GM23248 (cell line): ENCODE data around the gene ALX4. TPM values are rescaled to one million over a fixed set of nuclear protein-coding genes. Genes with fewer than 3 reads are reported as not detected.

ENCODE experiments used
- DNase-seq: peaks from one replicate; pipeline ENCODE4 v3.0.0-alpha.2; 2015
- H2AFZ ChIP-seq: fragments of 200-600 bp; sonication (generic); 2 replicates; pipeline ENCODE4 v1.6.1; 2016; ENCODE audit warnings: antibody characterized with exemption
- H3F3A ChIP-seq: fragments of 200-600 bp; sonication (generic); 2 replicates; pipeline ENCODE4 v1.6.1; 2016; ENCODE audit warnings: mild to moderate bottlenecking, antibody characterized with exemption, mixed run types; ENCODE audit not compliant: insufficient read depth
- H3K27ac ChIP-seq: fragments of 200-600 bp; sonication (generic); 2 replicates; pipeline ENCODE4 v1.5.1; 2016; ENCODE audit warnings: mild to moderate bottlenecking
- H3K27me3 ChIP-seq: fragments of 200-600 bp; sonication (generic); replicated peaks from 2 replicates; pipeline ENCODE4 v1.6.1; 2016; ENCODE audit warnings: mild to moderate bottlenecking; ENCODE audit not compliant: insufficient read depth
- H3K36me3 ChIP-seq: fragments of 200-600 bp; sonication (generic); 2 replicates; pipeline ENCODE4 v1.6.1; 2016; ENCODE audit warnings: low read depth, mild to moderate bottlenecking
- H3K4me1 ChIP-seq: fragments of 200-600 bp; sonication (generic); 2 replicates; pipeline ENCODE4 v1.6.1; 2016; ENCODE audit warnings: mild to moderate bottlenecking; ENCODE audit not compliant: insufficient read depth
- H3K4me2 ChIP-seq: fragments of 200-600 bp; sonication (generic); one replicate; pipeline ENCODE4 v1.6.1; 2016; ENCODE audit warnings: mild to moderate bottlenecking; ENCODE audit not compliant: unreplicated experiment
- H3K4me3 ChIP-seq: fragments of 200-600 bp; sonication (generic); 2 replicates; pipeline ENCODE4 v1.5.1; 2016; ENCODE audit warnings: mild to moderate bottlenecking
- H3K79me2 ChIP-seq: fragments of 200-600 bp; sonication (generic); 2 replicates; pipeline ENCODE4 v1.6.1; 2016; ENCODE audit warnings: mild to moderate bottlenecking; ENCODE audit not compliant: insufficient read depth
- H3K9ac ChIP-seq: fragments of 200-600 bp; sonication (generic); 2 replicates; pipeline ENCODE4 v1.6.1; 2016; ENCODE audit warnings: mild to moderate bottlenecking
- H3K9me2 ChIP-seq: fragments of 200-600 bp; sonication (generic); 2 replicates; pipeline ENCODE4 v1.6.1; 2016; ENCODE audit warnings: mixed run types, mild to moderate bottlenecking, moderate library complexity; ENCODE audit not compliant: insufficient read depth
- H3K9me3 ChIP-seq: fragments of 200-600 bp; sonication (generic); one replicate; pipeline ENCODE4 v1.6.1; 2017; ENCODE audit warnings: low read depth
- H4K20me1 ChIP-seq: fragments of 200-600 bp; sonication (generic); 2 replicates; pipeline ENCODE4 v1.6.0; 2016; ENCODE audit not compliant: insufficient read depth
- EZH2 ChIP-seq: fragments of 200-600 bp; sonication (generic); IDR thresholded peaks from 2 replicates; pipeline ENCODE4 v1.6.1; 2018; ENCODE audit warnings: antibody characterized with exemption, mild to moderate bottlenecking; ENCODE audit not compliant: insufficient read depth, poor library complexity, severe bottlenecking
- EZH2phosphoT487 ChIP-seq: fragments of 200-600 bp; sonication (generic); IDR thresholded peaks from 2 replicates; pipeline ENCODE4 v1.6.1; 2018; ENCODE audit warnings: antibody characterized with exemption, moderate library complexity, mild to moderate bottlenecking, low read depth; ENCODE audit not compliant: insufficient read depth
- WGBS, 2 experiments: methylation state at CpG; one replicate each; pipeline ENCODE4 v1.1.6; 2015 to 2017; ENCODE audit warnings: low lambda C conversion rate in 2 of 2, low coverage in 1 of 2; ENCODE audit errors: missing lambda C conversion rate in 2 of 2; 5-methylcytosine and 5-hydroxymethylcytosine counted together
- in situ Hi-C: fragments of 300-500 bp; cut with MboI; formaldehyde crosslinking; loops from 2 replicates; pipeline ENCODE4 v1.15.0; 2020
- polyA plus RNA-seq: library from polyadenylated mRNA; unstranded; fragments of >200 nt; fragmentation: Nextera tagmentation; extraction: Ambion mirVana; gene quantifications from 2 replicates; pipeline ENCODE4 v1.2.1, GENCODE V29; 2016
- total RNA-seq: library from RNA; depleted of rRNA; stranded (reverse); fragments of >200 nt; shearing (Covaris generic); gene quantifications from 2 replicates; pipeline ENCODE4 v1.2.3, GENCODE V29; 2014

The ALX4 gene
- total and polyA plus RNA-seq, 2 experiments from 2014 or later = not detected

GRCh38 chr11:44308923-44309477, 939 bp downstream of the ALX4 start:
- H3K4me1 ChIP-seq = no peaks in the 10 kb centered on the region
- H3K4me2 ChIP-seq = peak overlapping the region; percentile 30
- TF ChIP-seq EZH2 = no peak
- TF ChIP-seq EZH2phosphoT487 = no peak
- in situ Hi-C loops = no loop called here
- no peaks in the 10 kb centered on the region for H3K79me2 ChIP-seq
- DNase-seq = peak; percentile 43
- no peak overlapping the region for H3K9ac ChIP-seq
- no peaks in the 10 kb centered on the region for H3K9me3 ChIP-seq
- 14 to 24% methylated on average over 25 to 57 of the region's 57 CpGs for WGBS, 2 experiments
- peak overlapping the region; percentile 13; the same call in 1 of the 2 replicates for H2AFZ ChIP-seq
- no peaks in the 10 kb centered on the region for H4K20me1 ChIP-seq
- peaks cover 93% of the 10 kb centered on the region for H3K27me3 ChIP-seq
- no peaks in the 10 kb centered on the region for H3K36me3 ChIP-seq
- H3K4me3 ChIP-seq = peak overlapping the region; percentile 62
- no peaks in the 10 kb centered on the region for H3K9me2 ChIP-seq
- H3F3A ChIP-seq = no peaks in the 10 kb centered on the region
- no peak overlapping the region for H3K27ac ChIP-seq

GRCh38 chr11:44308256-44308922, 1.6 kb downstream of the ALX4 start:
- TF ChIP-seq EZH2 (no peak), EZH2phosphoT487 (no peak)
- H4K20me1 ChIP-seq = no peaks in the 10 kb centered on the region
- H3K4me2 ChIP-seq = no peak overlapping the region
- no peaks in the 10 kb centered on the region for H3K36me3 ChIP-seq
- H3K9me3 ChIP-seq = no peaks in the 10 kb centered on the region
- DNase-seq = no peak
- no peak overlapping the region for H3K9ac ChIP-seq
- no peak overlapping the region for H2AFZ ChIP-seq
- no peak overlapping the region for H3K27ac ChIP-seq
- H3K79me2 ChIP-seq = no peaks in the 10 kb centered on the region
- H3K27me3 ChIP-seq = peaks cover 93% of the 10 kb centered on the region
- in situ Hi-C loops = no loop called here
- 85 to 86% methylated on average over 20 of the region's 20 CpGs for WGBS, 2 experiments
- no peak overlapping the region for H3K4me3 ChIP-seq
- no peaks in the 10 kb centered on the region for H3K4me1 ChIP-seq
- no peaks in the 10 kb centered on the region for H3K9me2 ChIP-seq
- no peaks in the 10 kb centered on the region for H3F3A ChIP-seq

GRCh38 chr11:44307340-44308099, 2.4 kb downstream of the ALX4 start:
- H4K20me1 ChIP-seq = no peaks in the 10 kb centered on the region
- H3K9me2 ChIP-seq = no peaks in the 10 kb centered on the region
- no peak for DNase-seq
- H3K4me2 ChIP-seq = no peak overlapping the region
- no peaks in the 10 kb centered on the region for H3K9me3 ChIP-seq
- in situ Hi-C loops = no loop called here
- H3F3A ChIP-seq = no peaks in the 10 kb centered on the region
- 78 to 85% methylated on average over 10 of the region's 10 CpGs for WGBS, 2 experiments
- H3K36me3 ChIP-seq = no peaks in the 10 kb centered on the region
- H3K4me3 ChIP-seq = no peak overlapping the region
- H2AFZ ChIP-seq = no peak overlapping the region
- H3K9ac ChIP-seq = no peak overlapping the region
- no peaks in the 10 kb centered on the region for H3K79me2 ChIP-seq
- TF ChIP-seq EZH2phosphoT487 (no peak), EZH2 (no peak)
- peaks cover 93% of the 10 kb centered on the region for H3K27me3 ChIP-seq
- H3K27ac ChIP-seq = no peak overlapping the region
- H3K4me1 ChIP-seq = no peaks in the 10 kb centered on the region

GRCh38 chr11:44306918-44307244, 3.1 kb downstream of the ALX4 start:
- WGBS, 2 experiments = 78 to 80% methylated on average over 5 to 7 of the region's 7 CpGs
- in situ Hi-C loops = no loop called here
- DNase-seq = no peak
- H3K9me2 ChIP-seq = no peaks in the 10 kb centered on the region
- no peaks in the 10 kb centered on the region for H4K20me1 ChIP-seq
- no peaks in the 10 kb centered on the region for H3K9me3 ChIP-seq
- no peaks in the 10 kb centered on the region for H3K36me3 ChIP-seq
- H3K79me2 ChIP-seq = no peaks in the 10 kb centered on the region
- H3K4me3 ChIP-seq = no peak overlapping the region
- H3K4me1 ChIP-seq = no peaks in the 10 kb centered on the region
- H2AFZ ChIP-seq = no peak overlapping the region
- no peak overlapping the region for H3K4me2 ChIP-seq
- H3F3A ChIP-seq = no peaks in the 10 kb centered on the region
- H3K27ac ChIP-seq = no peak overlapping the region
- no peak overlapping the region for H3K9ac ChIP-seq
- peaks cover 90% of the 10 kb centered on the region for H3K27me3 ChIP-seq
- TF ChIP-seq EZH2 (no peak), EZH2phosphoT487 (no peak)
